GM12873 (cell line): ENCODE data around the gene FUT1.

ENCODE experiments used
- TF ChIP-seq, protein P1 (sequence below): IDR thresholded peaks from 2 replicates; pipeline ENCODE4 v1.5.1; 2012; ENCODE audit warnings: low read depth, mild to moderate bottlenecking, moderate library complexity, low read length, control low read depth; ENCODE audit not compliant: insufficient read depth; ENCODE audit errors: missing control alignments

Gene FUT1

GRCh38 chr19:48698046-48698445 is 54.4 kb downstream of the FUT1 start:
- TF ChIP-seq, protein P1, sequence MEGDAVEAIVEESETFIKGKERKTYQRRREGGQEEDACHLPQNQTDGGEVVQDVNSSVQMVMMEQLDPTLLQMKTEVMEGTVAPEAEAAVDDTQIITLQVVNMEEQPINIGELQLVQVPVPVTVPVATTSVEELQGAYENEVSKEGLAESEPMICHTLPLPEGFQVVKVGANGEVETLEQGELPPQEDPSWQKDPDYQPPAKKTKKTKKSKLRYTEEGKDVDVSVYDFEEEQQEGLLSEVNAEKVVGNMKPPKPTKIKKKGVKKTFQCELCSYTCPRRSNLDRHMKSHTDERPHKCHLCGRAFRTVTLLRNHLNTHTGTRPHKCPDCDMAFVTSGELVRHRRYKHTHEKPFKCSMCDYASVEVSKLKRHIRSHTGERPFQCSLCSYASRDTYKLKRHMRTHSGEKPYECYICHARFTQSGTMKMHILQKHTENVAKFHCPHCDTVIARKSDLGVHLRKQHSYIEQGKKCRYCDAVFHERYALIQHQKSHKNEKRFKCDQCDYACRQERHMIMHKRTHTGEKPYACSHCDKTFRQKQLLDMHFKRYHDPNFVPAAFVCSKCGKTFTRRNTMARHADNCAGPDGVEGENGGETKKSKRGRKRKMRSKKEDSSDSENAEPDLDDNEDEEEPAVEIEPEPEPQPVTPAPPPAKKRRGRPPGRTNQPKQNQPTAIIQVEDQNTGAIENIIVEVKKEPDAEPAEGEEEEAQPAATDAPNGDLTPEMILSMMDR: no peak
